Activated gamma-delta T cell treated with Interleukin-2 at 50 U/mL for 16 hours (primary cell): Measurements from ENCODE around the gene PTPN11.
"Not testable (repeated sequence)": the region's sequence is repeated elsewhere in the genome, so short reads cannot be mapped to it uniquely, and the experiment has no call there.

Experiments used
- DNase-seq: peaks from one replicate; pipeline ENCODE4 v3.0.0-alpha.2; 2020

The PTPN11 gene

DNA sequence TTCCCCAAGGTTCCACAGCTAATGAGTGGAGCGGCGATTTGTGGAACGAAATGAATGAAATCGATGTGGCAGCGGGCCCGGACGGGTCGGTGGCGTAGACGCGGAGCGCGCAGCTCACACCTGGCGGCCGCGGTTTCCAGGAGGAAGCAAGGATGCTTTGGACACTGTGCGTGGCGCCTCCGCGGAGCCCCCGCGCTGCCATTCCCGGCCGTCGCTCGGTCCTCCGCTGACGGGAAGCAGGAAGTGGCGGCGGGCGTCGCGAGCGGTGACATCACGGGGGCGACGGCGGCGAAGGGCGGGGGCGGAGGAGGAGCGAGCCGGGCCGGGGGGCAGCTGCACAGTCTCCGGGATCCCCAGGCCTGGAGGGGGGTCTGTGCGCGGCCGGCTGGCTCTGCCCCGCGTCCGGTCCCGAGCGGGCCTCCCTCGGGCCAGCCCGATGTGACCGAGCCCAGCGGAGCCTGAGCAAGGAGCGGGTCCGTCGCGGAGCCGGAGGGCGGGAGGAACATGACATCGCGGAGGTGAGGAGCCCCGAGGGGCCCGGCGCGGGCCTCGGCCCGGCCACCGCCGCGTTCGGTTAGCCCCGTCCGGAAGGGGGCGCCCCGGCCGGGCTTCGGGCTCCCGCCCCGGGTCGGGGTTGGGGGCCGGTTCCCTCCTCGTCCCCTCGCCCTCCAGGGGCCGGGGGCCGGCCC lies at the start of gene PTPN11:
Gene PTPN11, plus strand, starts transcription at position 340 of the 689 bp plus-strand sequence. Its CDS starts 165 bp downstream, at position 505.
- DNase-seq: peak; percentile 86

DNA sequence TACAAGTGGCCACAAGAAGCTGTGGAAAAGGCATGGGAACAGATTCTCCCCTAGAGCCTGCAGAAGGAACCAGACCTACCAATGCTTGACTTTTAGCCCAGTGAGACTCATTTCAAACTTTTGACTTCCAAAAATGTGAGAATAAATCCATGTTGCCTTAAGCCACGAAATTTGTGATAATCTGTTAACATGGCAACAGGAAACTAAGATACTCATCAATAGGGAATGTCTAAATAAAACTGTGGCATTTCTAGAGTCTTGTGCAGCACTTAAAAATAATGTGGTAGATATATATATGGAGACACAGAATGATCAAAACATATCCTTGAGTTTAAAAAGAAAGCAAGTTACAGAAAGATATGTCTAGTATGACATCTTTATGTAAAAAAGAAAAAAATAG lies 48.5 kb upstream of the PTPN11 start:
- DNase-seq: no peak

DNA sequence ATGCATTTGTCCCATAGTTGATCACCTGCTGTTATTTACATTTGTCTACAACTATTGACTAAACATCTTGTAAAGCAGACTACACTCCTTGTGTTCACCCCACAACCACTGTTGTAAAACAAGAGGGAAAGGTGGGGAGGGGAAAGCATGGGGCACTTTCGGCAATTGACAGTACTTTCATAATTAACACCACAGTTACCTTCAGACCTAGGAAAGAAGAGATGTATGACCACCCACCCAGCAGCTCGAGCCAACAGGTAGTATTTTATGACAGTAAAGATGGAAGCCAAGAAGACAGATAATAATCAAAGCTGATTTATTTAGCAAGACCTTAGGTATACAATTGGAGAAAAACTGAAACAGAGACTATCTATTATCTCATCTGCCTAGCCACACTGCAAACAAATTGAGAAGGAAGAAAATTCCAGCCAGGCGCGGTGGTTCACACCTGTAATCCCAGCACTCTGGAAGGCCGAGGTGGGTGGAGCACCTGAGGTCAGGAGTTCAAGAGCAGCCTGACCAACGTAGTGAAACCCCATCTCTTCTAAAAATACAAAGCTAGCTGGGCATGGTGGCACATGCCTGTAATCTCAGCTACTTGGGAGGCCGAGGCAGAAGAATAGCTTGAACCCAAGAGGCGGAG lies 47.8 kb upstream of the PTPN11 start:
- DNase-seq: no peak

DNA sequence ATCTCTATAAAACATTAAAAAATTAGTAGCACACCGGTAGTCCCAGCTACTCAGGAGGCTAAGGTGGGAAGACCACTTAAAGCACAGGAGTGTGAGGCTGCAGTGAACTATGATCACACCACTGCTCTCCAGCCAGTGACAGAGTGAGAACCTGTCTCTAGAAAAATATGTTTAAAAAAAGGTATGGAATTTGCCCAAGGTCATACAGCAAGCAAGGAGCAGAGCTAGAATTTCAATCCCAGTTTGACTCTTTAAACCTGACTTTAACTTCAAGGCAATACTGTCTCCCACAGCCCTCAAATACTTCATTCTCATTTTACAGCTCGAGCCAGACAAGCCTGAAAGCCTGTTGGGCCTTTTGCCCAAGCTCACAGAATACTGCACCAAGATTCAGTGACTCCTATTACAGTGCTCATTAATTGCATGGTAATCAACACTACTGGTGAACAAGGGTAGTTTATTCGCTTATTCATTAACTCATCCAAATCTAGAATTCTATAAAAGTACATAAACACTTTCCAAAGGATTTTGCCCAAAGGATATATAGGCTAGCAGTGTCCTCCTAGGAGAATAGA lies 44.5 kb upstream of the PTPN11 start:
- DNase-seq: no peak

DNA sequence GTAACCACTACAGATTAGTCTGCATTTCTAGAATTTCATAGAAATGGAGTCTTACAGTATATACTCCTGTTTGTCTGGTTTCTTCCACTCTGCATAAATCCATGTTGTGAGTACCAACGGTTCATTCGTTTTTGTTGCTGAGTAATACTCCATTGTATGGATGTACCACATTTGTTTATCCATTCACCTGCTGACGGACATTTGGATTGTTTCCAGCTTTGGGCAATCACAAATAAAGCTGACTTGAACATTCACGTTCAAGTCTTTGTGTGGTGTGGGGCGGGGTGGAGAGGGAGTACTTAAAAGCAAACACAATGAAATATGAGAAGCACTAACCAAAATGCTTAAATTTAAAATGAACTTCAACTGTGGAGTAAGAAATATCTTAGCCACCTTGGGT lies 43.6 kb upstream of the PTPN11 start:
- no peak for DNase-seq

DNA sequence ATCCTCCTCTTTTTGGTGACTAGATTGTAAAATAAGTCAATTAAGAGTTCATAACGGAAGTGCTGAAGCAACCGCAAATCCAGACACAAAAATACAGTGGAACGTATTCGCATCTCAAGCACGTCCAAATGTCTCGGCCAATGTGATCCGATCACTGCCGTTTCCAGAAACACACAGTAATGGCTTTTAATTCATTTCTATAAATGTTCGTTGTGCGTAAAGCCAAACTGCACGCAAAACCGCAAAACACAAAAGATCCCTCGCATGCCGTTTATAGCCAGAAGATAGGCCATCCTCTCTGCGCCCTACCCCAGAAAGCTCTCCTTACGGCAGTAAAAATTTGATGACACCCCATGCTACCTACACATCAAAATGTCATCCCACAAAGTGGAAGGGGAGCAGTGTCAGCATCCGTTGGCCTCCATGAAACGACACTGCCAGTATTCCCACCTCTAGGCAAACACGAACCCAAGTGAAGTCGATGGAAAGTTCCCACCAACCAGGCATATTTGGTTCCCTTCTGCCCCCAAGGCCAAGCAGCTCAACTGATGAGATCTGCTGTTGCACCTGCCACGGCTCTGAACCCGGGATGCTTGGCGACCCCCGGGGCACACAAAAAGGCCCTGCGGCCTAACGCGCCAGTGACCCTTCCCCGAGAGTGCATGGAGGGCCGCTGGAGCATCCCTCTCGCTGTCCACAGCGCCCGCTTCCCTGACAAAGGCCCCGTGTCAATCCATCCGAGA lies 37.9 kb upstream of the PTPN11 start:
- no peak for DNase-seq

DNA sequence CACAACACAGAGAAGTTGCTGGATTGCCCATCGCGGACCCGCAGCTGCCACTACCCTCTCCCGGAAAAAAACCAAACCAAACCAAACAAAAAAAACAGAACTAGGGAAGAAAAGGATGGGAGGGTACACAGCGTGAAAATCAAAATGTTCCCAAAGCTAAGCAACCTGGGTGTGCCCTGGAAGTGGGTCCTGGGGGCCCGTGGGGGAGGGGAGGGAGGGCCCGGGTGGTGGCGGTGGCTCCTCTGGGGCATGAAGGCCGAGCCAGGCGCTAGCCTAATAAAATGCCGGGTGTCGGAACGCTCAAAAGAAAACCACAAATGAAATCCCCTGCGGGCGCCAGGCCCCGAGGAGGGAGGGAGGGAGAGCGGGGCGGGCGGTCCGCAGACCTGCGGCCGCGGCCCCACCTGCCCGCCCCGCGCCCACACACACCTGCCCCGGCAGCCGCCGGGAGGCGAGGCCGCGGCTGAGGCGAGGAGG lies 37.3 kb upstream of the PTPN11 start:
- DNase-seq: peak; percentile 21

DNA sequence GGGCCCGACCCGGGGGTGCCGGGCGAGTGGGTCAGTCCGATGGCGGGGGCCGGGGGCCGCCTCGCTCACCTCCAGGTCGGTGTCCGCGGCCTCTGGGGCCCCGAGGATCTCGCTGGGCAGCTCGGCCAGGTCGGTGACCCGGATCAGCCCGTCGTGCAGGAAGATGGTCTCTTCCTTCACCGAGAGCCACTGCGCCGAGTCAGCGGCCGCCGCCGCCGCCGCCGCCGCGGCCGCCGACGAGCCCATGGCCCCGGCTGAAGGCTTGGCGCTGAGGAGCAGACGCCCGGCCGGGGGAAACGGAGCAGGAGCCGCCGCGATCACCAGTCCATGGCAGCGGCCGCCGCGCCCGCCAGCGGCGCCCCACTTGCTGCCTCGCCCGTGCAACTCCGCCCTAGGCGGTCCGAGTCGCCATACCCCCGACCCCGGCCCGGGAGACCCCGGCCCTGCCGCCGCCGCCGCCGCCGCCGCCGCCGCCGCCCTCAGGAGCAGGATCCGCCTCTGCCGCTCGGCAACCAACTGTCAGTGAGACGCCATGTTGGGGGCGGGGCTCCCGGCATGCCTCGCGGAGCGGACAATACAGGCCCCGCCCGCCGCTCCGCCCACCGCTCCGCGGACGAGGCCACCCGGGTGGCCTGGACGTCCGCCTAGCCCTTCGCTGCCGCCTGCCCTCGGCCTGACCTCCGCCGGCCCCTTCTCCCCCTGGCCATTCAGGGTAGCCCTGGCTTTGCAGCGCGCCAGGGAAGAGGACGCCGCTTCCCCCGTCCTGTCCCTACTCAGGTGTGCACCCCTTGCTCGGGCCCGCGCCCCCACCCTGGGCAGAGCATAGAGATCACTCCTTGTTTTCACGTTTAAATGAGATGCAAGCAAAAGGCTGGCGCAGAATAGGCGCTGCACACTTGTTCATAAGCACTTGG lies 36.6 kb upstream of the PTPN11 start, which contains the start of gene HECTD4:
Gene HECTD4, minus strand, starts transcription at position 549 of the 914 bp plus-strand sequence. Its CDS starts 303 bp downstream, at position 246.
- peak; percentile 93 for DNase-seq

DNA sequence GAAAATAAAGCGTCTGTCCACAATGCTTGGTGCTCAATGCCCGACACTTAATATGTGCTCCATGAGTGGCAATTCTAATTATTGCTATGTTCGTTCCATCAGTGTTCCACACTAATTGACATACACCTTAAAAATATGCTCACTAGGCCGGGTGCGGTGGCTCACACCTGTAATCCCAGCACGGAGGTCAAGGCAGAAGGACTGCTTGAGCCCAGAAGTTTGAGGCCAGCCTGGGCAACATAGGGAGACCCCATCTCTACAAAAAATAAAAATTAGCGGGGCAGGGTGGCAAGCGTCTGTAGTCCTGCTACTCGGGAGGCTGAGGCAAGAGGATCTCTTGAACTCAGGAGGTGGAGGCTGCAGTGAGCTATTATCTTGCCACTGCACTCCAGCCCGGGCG lies 35.9 kb upstream of the PTPN11 start:
- DNase-seq: no peak

DNA sequence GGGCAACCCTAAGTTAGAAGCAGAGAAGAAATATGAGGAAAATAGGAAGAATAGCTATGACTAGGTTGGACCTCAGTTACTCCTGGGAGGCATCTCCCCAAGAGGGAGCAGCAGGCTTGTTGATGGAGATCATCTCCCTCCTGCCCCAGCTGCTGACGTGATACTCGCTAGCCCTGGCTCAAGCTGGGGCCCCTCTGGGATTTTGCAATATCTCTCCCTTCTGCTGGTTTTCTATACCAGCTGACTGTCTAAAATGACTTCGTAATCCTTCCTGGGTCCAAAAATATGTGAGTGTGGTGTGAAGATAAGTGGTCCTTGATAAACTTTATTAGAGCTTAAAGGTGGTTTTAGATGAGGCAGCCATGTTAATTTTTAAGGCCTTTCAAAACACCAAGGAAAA lies 32.0 kb upstream of the PTPN11 start:
- DNase-seq: no peak

DNA sequence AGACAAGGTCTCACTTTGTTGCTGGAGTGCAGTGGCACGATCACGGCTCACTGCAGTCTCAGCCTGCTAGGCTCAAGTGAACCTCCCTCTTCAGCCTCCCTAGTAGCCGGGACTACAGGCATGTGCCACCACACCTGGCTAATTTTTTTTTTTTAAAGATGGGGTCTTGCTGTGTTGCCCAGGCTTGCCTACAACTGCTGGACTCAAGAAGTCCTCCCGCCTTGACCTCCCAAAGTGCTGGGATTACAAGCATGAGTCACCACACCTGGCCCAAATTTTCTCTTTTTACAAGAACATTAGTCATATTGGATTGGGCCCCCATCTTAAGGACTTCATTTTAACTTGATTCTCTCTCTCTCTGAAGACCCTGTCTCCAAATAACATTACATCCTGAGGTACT lies 29.5 kb upstream of the PTPN11 start:
- DNase-seq: no peak

DNA sequence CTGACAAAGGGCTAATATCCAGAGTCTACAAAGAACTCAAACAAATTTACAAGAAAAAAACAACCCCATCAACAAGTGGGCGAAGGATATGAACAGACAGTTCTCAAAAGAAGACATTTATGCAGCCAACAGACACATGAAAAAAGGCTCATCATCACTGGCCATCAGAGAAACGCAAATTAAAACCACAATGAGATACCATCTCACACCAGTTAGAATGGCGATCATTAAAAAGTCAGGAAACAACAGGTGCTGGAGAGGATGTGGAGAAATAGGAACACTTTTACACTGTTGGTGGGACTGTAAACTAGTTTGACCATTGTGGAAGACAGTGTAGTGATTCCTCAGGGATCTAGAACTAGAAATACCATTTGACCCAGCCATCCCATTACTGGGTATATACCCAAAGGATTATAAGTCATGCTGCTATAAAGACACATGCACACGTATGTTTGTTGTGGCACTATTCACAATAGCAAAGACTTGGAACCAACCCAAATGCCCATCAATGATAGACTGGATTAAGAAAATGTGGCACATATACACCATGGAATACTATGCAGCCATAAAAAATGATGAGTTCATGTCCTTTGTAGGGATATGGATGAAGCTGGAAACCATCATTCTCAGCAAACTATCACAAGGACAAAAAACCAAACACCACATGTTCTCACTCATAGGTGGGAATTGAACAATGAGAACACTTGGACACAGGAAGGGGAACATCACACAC lies 28.7 kb upstream of the PTPN11 start:
- DNase-seq: not testable (repeated sequence)

DNA sequence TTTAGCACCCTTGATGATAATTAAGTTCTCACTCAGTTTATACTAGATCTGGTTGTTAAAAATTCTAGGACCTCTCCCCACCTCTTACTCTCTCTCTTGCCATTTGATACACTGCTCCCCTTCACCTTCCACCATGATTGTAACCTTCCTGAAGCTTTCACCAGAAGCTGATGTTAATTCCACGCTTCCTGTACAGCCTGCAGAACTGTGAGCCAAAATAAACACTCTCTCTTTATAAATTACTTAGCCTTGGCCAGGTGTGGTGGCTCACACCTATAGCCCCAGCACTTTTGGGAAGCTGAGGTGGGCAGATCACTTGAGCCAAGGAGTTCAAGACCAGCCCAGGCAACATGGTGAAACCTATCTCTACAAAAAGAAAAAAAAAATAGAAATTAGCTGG lies 25.4 kb upstream of the PTPN11 start:
- no peak for DNase-seq

DNA sequence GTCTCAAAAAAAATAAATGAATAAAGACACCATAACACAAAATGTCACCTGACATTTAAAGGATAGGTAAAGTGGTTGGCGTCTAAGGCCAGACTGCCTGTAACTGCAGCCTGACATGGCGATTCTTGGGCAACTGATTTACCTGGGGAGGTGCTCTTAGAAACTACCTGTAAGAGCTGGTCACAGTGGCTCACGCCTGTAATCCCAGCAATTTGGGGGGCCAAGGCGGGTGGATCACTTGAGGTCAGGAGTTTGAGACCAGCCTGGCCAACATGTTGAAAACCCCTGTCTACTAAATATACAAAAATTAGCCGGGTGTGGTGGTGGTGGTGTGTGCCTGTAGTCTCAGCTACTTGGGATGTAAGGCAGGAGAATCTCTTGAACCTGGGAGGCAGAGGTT lies 17.7 kb upstream of the PTPN11 start:
- no peak for DNase-seq

DNA sequence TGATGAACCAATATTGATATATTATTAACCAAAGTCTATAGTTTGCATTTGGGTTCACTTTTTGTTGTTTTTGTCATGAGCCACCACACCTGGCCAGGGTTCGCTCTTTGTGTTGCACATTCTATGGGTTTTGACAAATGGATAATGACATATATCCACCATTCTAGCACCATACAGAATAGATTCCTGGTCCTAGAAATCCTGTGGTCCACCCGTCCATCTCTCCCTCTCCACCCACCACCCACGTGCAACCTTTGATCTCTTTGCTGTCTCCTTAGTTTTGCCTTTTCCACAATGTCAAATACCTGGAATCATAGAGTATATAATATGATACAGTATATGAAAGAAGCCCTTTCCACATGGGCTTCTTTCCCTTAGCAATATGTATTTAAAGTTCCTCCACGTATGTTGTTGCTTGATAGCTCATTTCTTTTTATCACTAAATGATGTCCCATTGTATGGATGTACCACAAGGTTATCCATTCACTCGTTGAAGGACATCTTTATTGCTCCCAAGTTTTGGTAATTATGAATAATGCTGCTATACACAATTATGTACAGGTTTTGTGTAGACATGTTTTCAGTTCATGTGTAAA lies 16.7 kb upstream of the PTPN11 start:
- no peak for DNase-seq

DNA sequence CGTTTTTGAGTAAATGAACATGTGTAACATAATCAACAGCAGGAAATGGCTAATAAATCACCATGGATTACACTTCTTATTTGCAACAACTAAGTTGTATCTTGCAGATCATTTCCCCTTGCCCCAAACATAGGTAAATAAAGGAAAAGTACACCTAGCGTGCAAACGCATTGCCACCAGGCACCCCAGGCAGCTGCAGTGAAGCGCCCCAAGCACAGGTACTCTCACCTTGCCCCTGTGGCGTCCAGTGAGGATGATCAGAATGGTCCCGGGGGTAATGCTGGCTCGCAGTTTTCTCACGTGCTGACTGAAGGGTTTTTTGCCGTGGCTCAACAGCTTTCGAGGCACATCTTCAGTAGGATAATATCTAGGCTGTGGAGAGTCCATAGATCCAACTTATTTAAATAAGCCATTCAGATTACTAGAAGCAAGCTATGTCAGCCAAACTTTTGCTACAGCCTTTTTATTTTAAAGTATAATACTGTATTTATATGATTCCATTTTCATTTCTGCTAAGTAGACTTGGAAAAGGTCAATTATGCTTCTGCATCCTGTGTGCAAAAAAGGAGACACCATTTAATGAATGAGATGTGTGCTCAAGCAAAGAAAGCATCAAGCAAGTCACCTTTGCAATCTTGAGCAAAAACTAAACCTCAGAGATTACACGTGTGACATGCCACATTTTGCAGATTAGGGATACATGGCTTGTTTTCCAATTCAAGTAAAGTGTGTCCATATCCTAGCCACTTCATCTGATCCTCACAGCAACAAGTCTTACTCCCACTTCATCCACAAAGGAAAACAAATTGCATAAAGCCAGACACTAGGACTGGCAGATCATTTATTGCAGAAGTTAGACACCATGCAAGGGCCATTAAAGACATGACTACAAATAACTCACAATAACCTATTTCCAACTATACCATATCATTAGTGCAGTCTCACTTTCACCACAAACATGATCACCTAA lies 11.9 kb upstream of the PTPN11 start:
- DNase-seq: no peak

DNA sequence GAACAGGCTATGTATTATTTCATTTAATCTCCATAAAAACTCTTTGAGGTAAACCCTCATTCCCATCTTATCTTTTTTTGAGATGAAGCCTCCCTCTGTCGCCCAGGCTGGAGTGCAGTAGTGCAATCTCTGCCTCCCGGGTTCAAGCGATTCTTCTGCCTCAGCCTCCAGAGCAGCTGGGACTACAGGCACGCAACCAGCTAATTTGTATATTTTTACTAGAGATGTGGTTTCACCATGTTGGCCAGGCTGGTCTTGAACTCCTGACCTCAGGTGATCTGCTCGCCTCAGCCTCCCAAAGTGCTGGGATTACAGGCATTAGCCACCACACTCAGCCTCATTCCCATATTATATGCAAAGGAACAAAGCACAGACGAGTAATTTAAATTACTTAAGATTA lies 11.1 kb upstream of the PTPN11 start:
- not testable (repeated sequence) for DNase-seq

DNA sequence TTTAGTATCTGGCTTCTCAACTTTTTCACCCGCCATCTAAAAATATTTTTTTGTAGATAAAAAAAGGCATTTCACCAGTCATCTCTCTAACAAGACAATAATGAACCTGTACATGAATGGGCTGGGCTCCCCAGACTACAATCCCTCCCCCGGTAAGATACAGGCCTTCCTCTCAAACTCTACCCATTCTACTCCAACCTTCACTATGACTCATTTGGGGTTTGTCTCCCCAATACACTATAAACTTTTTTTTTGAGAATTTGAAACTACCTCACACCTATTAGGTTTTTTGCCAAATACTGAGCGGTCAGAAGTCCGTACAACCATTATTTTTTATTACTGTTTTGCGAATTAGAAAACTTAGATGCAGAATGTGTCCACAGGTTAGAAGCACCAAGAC lies 10.1 kb upstream of the PTPN11 start:
- DNase-seq: no peak

DNA sequence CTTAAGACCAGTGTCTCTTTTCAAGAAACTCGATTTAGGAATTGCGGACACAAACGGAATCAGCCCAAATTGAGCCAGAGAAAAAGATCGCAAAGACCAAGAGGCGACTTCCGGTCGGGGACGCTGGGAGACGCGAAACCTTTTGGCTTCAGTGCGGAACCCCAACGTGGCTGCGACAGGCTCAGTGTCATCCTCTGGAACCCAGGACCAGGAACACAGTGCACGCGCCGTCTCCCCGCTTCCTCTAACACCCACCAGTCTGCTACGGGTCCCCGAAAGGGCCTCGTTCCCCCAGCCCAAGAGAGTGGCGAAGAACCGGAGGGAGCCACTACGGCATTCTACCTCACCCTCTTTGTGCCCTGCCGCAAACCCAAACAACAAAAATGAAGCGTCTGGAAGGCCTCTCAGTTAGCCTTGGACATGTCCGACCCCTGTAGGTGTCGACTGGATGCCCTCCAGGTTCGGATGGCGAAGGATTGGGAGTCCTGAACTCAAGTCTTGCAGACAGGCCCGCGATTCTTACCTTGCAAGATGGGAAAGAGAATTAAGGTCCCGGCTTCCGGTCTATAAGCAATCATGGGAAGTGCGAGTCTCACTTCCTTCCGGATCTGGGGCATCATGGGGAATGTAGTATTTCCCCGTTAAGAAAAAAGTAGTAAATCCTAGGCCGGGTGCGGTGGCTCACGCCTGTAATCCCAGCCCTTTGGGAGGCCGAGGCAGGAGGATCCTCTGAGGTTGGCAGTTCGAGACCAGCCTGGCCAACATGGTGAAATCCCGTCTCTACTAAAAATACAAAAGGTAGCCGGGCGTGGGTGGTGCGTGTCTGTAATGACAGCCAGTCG lies 9.5 kb upstream of the PTPN11 start, which contains the start of gene RPL6:
Gene RPL6, minus strand, starts transcription at position 542 of the 842 bp plus-strand sequence. CDS start 949 bp downstream, outside the sequence.
- peak; percentile 72 for DNase-seq
